ENCODE measurements around the gene NOP56.

Gene NOP56

DNA sequence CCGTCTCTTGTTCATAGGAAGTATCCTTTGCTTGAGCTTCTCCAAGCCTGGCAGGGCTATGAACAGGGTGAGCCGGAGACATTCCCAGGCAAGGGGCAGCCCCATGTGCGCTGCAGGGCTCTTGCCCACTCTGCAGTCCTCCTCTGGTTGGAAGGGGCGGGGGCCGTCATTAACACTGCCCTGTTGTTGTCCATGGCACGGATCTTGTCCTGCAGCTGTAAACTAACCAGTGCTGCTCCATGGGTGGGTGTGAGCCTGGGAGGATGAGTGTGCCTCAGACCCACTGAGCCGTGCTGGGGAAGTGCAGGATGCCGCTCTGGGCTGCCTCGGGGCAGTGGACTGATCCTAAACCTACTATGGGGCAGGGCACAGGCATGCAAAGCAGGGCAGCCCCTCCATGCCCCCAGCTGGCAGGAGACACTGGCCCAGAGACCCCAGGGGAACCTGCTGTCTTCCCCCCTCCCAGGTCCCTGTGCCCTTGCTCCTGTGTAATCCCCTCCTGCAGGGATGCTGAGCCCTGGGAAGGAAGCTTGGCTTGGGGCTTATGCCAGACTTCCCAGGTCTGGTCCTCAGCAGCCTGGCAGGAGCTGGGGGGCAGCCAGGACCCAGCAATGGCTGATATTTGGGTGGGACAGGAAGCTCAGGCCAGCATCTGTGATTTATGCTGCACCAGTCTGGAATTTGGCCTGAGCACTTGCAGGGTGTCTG is 48.6 kb downstream of the NOP56 start:
- DNase-seq (ENCODE audit: low read depth in 2 of 3, low spot score in 1 of 3), result no peak

DNA sequence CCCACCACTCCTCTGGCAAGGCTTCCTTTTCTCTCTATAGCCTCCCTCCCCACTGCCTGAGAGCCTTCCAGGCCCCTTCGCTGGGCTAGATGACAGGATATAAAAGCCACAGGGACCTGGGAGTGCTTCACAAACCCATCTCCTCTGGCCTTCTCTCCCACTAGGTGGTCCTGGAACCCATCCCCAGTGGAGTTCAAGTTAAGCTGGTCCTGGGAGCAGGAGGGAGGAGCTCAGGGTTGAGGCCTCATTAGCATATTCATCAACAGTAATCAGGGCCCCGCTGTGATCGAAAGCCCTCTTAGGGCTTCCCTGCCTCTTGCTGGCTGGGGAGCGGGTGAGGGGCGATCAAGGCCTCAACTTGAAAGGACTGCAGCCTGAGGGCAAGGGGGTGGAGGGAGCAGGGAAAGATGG is 49.2 kb downstream of the NOP56 start:
- DNase-seq (ENCODE audit: low read depth in 2 of 3, low spot score in 1 of 3), result no peak

DNA sequence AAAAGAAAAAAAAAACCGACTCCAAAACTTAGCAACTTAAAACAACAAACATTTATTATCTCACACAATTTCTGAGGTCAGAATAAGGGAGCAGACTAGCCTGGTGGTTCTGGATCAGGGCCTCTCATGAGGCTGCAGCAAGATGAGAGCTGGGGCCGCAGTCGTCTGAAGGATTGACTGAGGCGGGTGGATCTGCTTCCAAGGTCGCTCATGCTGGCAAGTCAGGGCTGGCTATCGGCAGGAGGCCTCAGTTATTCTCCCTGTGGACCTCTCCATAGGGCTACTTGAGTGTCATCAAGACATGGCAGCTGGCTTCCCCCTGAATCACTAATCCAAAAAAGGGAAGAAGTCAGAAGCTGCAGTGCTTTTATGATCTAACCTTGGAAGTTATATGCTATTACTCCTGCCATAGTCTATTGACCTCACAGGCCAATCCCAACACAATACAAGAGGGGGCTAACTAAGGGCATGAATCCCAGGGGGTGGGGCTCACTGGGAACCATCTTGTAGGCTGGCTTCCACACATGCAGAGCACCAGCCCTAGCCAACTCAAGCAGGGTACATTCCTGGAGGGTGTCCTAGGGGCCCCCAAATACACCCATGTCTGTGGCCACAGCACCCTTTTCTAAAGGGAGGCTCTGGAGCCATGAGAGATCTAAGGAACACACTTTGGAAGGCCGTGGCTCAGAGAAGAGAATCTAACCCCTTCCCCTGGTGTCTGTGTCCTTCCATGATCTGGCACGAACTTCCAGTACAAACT is 51.5 kb downstream of the NOP56 start:
- DNase-seq (ENCODE audit: low read depth in 2 of 3, low spot score in 1 of 3), result no peak

DNA sequence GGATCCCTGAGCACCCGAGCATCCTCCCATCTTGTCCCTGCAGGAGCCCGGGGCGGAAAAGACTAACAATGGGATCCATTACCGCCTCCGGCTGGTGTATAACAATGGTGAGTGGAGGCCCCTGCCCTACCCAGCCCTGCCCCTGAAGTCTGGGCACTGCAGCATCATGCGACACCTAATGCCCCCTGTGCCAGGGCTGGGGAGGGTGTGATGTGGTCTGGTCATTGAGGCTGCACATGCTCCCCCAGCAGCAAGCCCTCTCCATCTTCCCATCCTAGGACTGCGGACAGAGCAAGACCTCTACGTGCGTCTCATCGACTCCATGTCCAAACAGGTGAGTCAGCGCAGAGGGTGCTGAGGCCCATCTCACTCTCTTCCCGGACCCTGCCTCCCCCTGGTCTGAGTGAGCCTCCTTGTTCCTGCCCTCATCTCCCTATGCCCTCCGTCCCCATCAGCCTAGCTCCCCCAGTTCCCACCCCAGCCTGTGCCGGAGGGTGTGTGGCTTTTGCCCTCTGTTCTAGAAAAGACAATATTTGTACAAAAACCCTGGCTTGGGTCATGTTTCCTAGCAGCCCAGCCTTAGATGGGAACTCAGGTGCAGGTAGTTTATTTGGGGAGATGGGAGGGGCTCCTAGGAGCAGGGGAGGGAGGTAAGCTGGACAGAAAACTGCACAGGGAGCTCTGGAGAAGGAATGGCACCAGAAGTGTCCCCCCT is 53.7 kb downstream of the NOP56 start:
- no peak for DNase-seq (ENCODE audit: low read depth in 2 of 3, low spot score in 1 of 3)

DNA sequence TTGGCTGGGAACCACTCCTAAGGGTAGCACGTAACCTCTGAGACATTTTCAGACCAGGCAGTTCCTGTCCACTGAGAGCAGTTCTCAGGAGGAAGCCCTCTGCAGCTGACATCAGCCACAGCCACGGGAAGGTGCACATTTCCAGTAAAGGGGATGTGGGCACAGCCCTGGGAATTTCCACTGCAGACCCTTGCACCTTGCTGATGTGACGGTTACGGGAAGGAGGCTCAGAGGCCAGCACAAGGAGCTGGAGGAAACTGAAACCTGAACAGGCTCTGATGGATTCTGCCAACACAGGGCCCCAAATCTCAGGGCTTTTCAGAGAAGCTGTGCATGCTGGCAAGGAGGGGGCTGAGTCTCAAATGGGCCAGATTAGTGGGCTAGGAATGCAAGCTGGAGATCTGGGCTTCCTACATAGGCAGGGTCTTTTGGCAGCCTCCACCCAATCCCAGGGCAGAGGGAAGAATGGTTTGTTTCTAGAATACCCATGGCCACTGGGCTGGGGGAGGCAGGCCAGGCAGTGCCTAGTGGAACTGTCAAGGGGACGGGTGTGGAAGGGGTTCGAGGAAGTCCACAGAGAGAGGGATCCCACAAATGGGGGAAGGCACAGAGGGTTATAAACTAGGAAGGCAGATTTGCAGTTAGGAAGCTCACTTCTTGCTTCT is 54.4 kb downstream of the NOP56 start:
- no peak for DNase-seq (ENCODE audit: low read depth in 2 of 3, low spot score in 1 of 3)

DNA sequence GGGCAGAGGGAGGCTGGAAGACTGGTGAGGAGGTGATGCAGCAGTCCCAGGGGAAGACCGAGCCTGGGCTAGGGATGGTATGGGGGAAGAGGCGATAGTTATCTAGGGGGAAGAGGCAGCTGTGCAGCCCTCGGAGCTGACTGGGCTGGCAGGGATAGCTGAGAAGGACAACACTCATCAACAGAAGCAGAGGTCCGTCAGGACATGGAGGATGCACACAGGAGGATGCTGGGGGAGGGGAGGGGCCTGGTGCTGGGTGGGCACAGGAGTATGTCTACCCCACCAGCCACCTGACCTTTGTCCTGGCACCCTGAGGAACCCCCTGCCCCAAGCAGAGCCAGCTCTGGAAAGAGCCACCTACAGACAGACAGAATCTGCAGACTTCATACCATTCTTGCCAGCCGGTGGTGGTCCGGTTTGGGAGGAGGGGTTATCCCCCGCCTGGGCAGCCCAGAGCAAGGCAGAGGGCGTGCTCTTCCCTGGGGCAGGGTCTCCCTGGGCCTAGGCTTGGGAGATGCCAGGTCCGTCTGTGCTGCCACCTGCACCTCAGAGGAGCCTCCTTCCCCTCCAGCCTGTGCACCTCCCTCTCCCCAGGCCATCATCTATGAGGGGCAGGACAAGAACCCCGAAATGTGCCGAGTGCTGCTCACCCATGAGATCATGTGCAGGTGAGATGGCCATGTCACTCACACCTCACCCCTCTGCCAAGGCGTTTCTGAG is 55.1 kb downstream of the NOP56 start:
- DNase-seq (ENCODE audit: low read depth in 2 of 3, low spot score in 1 of 3), result no peak
